Natural killer cell (primary cell): ENCODE results near the gene TXNDC11. TPM values are rescaled to one million over a fixed set of nuclear protein-coding genes. Genes with fewer than 3 reads are reported as not detected.
"Not testable (repeated sequence)": the region's sequence is repeated elsewhere in the genome, so short reads cannot be mapped to it uniquely, and the experiment has no call there.

Experiments
- ATAC-seq, 3 donors: fragments of 150-1000 bp in 2 of 3; fragments of 200-7000 bp in 1 of 3; cut with Tn5 transposase; 1 replicate in 1 of 3; 2 replicates in 2 of 3; pipeline ENCODE4 v1.10.0; 2021; ENCODE audit warnings: mild to moderate bottlenecking in 2 of 3, moderate library complexity in 2 of 3
- DNase-seq, 2 donors: peaks; one replicate each; pipeline versions ENCODE4 v3.0.0 to v3.0.0-alpha.2; 2013 to 2021; ENCODE audit warnings: mixed read lengths in 1 of 2
- H3K27ac ChIP-seq: one replicate; pipeline ENCODE4 v1.5.1; 2013; ENCODE audit warnings: mild to moderate bottlenecking, low read length
- H3K27me3 ChIP-seq: one replicate; pipeline ENCODE4 v1.6.1; 2013; ENCODE audit warnings: low read length; ENCODE audit not compliant: control insufficient read depth, insufficient read depth
- H3K36me3 ChIP-seq: one replicate; pipeline ENCODE4 v1.6.1; 2013; ENCODE audit warnings: low read length; ENCODE audit not compliant: control insufficient read depth, insufficient read depth
- H3K4me1 ChIP-seq: one replicate; pipeline ENCODE4 v1.6.1; 2013; ENCODE audit warnings: low read length; ENCODE audit not compliant: control insufficient read depth, insufficient read depth
- H3K4me3 ChIP-seq: one replicate; pipeline ENCODE4 v1.5.1; 2013; ENCODE audit warnings: low read length
- H3K9me3 ChIP-seq: one replicate; pipeline ENCODE4 v1.6.1; 2013; ENCODE audit warnings: low read length; ENCODE audit not compliant: control insufficient read depth, insufficient read depth
- H3K27ac Mint-ChIP-seq, 2 donors: one replicate each; pipeline ENCODE4 v1.8.0; 2022; ENCODE audit warnings: mild to moderate bottlenecking in 2 of 2, mixed read lengths in 2 of 2, moderate library complexity in 1 of 2
- H3K27me3 Mint-ChIP-seq, 2 donors: one replicate each; pipeline ENCODE4 v1.8.0; 2022; ENCODE audit warnings: low read depth in 2 of 2, mixed read lengths in 2 of 2
- H3K36me3 Mint-ChIP-seq: one replicate; pipeline ENCODE4 v1.8.0; 2022; ENCODE audit warnings: mixed read lengths
- H3K4me1 Mint-ChIP-seq, 2 donors: one replicate each; pipeline ENCODE4 v1.8.0; 2022; ENCODE audit warnings: mixed read lengths in 2 of 2
- H3K4me3 Mint-ChIP-seq: one replicate; pipeline ENCODE4 v1.8.0; 2022; ENCODE audit warnings: mild to moderate bottlenecking, moderate library complexity, mixed read lengths
- H3K9me3 Mint-ChIP-seq, 2 donors: one replicate each; pipeline ENCODE4 v1.8.0; 2022; ENCODE audit warnings: mixed read lengths in 2 of 2
- CTCF ChIP-seq: fragments of 200-600 bp; IDR thresholded peaks from one replicate; pipeline ENCODE4 v1.8.0; 2022; ENCODE audit warnings: antibody characterized with exemption
- WGBS: methylation state at CpG from one replicate; pipeline ENCODE4 v1.1.7; 2013; ENCODE audit warnings: missing lambda C conversion rate; ENCODE audit not compliant: insufficient coverage; 5-methylcytosine and 5-hydroxymethylcytosine counted together
- intact Hi-C: fragments of 100-400 bp; cut with micrococcal nuclease; formaldehyde crosslinking; loops from one replicate; pipeline ENCODE4 v1.14.2; 2022
- total RNA-seq, 4 donors: library from RNA; stranded (reverse); fragments of 120-200 nt in 1 of 4; gene quantifications; one replicate each; pipeline versions ENCODE4 v1.2.3 to v1.2.4, GENCODE V29; 2013 to 2022

Gene TXNDC11
- total RNA-seq, 3 donors from 2014 or later (not counting 1 experiment from before 2014, with no cell fraction given), result 63.4 to 99.2 (median 68.9) TPM

DNA sequence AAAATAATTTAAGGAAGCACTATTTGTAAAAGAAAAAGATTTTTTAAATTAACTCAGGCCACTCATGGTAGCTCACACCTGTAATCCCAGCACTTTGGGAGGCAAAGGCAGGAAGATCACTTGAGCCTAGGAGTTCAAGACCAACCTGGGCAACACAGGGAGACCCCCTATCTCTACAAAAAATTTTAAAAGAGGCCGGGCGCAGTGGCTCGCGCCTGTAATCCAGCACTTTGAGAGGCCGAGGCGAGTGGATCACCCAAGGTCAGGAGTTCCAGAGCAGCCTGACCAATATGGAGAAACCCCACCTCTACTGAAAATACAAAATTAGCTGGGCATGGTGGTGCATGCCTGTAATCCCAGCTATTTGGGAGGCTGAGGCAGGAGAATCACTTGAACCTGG lies 41.7 kb upstream of the TXNDC11 start:
- not testable (repeated sequence) for H3K36me3 ChIP-seq, H3K9me3 ChIP-seq, H3K4me3 ChIP-seq, H3K27me3 Mint-ChIP-seq, H3K27me3 ChIP-seq, ATAC-seq, H3K9me3 Mint-ChIP-seq, DNase-seq, H3K4me3 Mint-ChIP-seq, H3K36me3 Mint-ChIP-seq
- Mint-ChIP-seq H3K27ac (peak overlapping the region; percentile 99 to 100), H3K4me1 (peaks cover 48 to 56% of the 10 kb centered on the region in 2 donors)
- Histone ChIP-seq H3K4me1 (peaks cover 30% of the 10 kb centered on the region), H3K27ac (peak overlapping the region; percentile 99)
- intact Hi-C loops, result loop anchor here (10.0 kb wide), 1 partner anchor 130 kb away; the partner anchor contains the start of gene GSPT1
- 60% methylated on average over 2 of the region's 6 CpGs for WGBS

GRCh38 chr16:11784038-11784369 lies 41.3 kb upstream of the TXNDC11 start:
- Histone ChIP-seq H3K27me3 (no peaks in the 10 kb centered on the region), H3K36me3 (peaks cover 3% of the 10 kb centered on the region), H3K27ac (peak overlapping the region; percentile 99), H3K9me3 (no peaks in the 10 kb centered on the region), H3K4me3 (no peak overlapping the region), H3K4me1 (peaks cover 30% of the 10 kb centered on the region)
- Mint-ChIP-seq H3K27me3 (no peaks in the 10 kb centered on the region), H3K36me3 (no peaks in the 10 kb centered on the region), H3K27ac (peak overlapping the region; percentile 99 to 100), H3K9me3 (no peaks in the 10 kb centered on the region), H3K4me1 (peaks cover 48 to 56% of the 10 kb centered on the region in 2 donors), H3K4me3 (peak overlapping the region; percentile 89)
- no peak for TF ChIP-seq CTCF
- DNase-seq (no peak), ATAC-seq (no peak)
- intact Hi-C loops, result loop anchor here (10.0 kb wide), 1 partner anchor 131 kb away; the partner anchor contains the start of gene GSPT1

DNA sequence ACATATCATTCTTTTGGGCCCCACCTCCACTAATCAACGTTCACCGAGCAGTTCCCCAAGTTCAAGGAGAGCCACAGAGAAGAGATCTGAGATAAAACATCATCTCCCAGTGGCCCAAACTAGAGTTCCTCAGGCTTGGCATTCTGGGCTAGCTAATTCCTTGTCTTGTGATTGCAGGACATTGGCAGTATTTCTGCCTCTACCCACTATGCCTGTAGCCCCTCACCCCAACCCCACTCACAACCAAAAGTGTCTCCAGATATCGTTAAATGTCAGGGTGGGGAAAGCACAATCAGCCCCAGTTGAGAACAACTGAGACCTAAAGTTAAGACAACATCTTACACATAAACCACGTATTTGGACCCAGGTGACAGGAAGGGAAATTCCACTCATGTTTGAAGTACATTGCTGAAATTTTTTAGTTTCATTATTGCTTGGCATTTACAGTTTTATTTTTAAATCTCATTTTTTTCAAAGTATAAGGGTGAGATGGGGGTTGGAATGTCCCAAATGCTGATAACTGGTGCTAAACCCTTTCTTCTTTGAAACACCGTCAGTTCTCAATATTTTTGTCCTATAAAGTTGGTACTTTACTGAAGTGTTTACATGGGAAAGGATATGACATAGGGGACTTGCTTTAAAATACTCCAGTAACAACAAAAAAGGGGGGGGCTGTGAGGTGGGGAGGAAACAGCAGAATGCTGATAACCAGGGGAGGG lies 40.8 kb upstream of the TXNDC11 start:
- H3K27ac ChIP-seq, result peak overlapping the region; percentile 99
- H3K4me1 ChIP-seq, result peaks cover 30% of the 10 kb centered on the region
- peaks cover 3% of the 10 kb centered on the region for H3K36me3 ChIP-seq
- DNase-seq, result peak; percentile 39 to 91
- no peaks in the 10 kb centered on the region for H3K27me3 ChIP-seq
- peak overlapping the region; percentile 99 to 100 for H3K27ac Mint-ChIP-seq
- H3K9me3 ChIP-seq, result no peaks in the 10 kb centered on the region
- H3K4me3 Mint-ChIP-seq, result peak overlapping the region; percentile 89
- no peak for TF ChIP-seq CTCF
- H3K9me3 Mint-ChIP-seq, result no peaks in the 10 kb centered on the region
- intact Hi-C loops, result loop anchor here (1.0 to 10.0 kb wide), 4 partner anchors 14 to 131 kb away; partner anchors contain the start of genes GSPT1, RSL1D1, TXNDC11 and ZC3H7A
- no peaks in the 10 kb centered on the region for H3K27me3 Mint-ChIP-seq
- peak overlapping the region; percentile 30 for H3K4me3 ChIP-seq
- H3K4me1 Mint-ChIP-seq, result peaks cover 47 to 51% of the 10 kb centered on the region in 2 donors
- no peaks in the 10 kb centered on the region for H3K36me3 Mint-ChIP-seq
- 2% methylated on average over 4 of the region's 5 CpGs for WGBS
- ATAC-seq, result peak; percentile 83 to 90 (median 84)

DNA sequence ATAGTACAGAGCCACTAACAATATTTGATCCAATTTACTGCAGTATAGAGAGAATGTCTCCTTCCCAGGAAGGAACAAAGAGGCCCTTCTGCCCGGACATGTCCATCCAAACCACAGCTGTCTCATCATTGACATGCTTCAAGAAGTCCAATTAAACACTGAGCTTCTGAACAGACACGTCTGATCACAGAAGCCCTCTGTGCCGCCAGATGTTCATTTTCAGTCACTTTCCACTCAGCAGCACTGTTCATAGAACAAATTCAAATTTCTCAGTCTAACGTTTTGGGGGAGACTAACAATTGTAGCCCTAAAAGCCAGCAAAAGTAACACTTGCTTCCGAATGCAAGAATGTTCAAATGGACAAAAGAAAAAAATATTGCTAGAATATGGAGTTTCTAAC lies 39.1 kb upstream of the TXNDC11 start:
- Mint-ChIP-seq H3K27me3 (no peaks in the 10 kb centered on the region), H3K9me3 (no peaks in the 10 kb centered on the region), H3K36me3 (no peaks in the 10 kb centered on the region), H3K27ac (peak overlapping the region; percentile 99 to 100), H3K4me3 (peak overlapping the region; percentile 28), H3K4me1 (peaks cover 33 to 37% of the 10 kb centered on the region in 2 donors)
- Histone ChIP-seq H3K9me3 (no peaks in the 10 kb centered on the region), H3K4me1 (peaks cover 30% of the 10 kb centered on the region), H3K27ac (peak overlapping the region; percentile 99), H3K27me3 (no peaks in the 10 kb centered on the region), H3K36me3 (peaks cover 11% of the 10 kb centered on the region), H3K4me3 (no peak overlapping the region)
- ATAC-seq (no peak), DNase-seq (no peak)
- intact Hi-C loops, result loop anchor here (10.0 kb wide), 1 partner anchor 133 kb away; the partner anchor contains the start of gene GSPT1
- 54% methylated on average over 4 of the region's 5 CpGs for WGBS
- no peak for TF ChIP-seq CTCF
